SK-N-SH (cell line): ENCODE results near the gene CDK5RAP1.

ENCODE experiments used
- CTCF ChIP-seq: fragments of 200-600 bp; sonication (generic); IDR thresholded peaks from 2 replicates; pipeline ENCODE4 v1.6.1; 2017; ENCODE audit warnings: antibody characterized with exemption, mild to moderate bottlenecking, moderate library complexity
- EZH2phosphoT487 ChIP-seq: fragments of 200-600 bp; sonication (generic); IDR thresholded peaks from 2 replicates; pipeline ENCODE4 v1.6.1; 2017; ENCODE audit warnings: low read depth, mixed run types, mild to moderate bottlenecking, antibody characterized with exemption, moderate library complexity, borderline replicate concordance
- POLR2AphosphoS5 ChIP-seq: IDR thresholded peaks from 2 replicates; pipeline ENCODE4 v1.6.1; 2012; ENCODE audit warnings: low read depth, low read length
- SIN3A ChIP-seq: IDR thresholded peaks from 2 replicates; pipeline ENCODE4 v1.6.1; 2012; ENCODE audit warnings: low read depth, mild to moderate bottlenecking, low read length, moderate library complexity, borderline replicate concordance

- TF ChIP-seq POLR2AphosphoS5 = no peak
- TF ChIP-seq CTCF = no peak
- no peak for TF ChIP-seq SIN3A
- TF ChIP-seq EZH2phosphoT487 = no peak
Measured at GRCh38 chr20:33450867-33451266, 49.5 kb upstream of the CDK5RAP1 start.
